ENCODE measurements around the gene CCDC81.
"Not testable (repeated sequence)": the region's sequence is repeated elsewhere in the genome, so short reads cannot be mapped to it uniquely, and the experiment has no call there.

Gene CCDC81

GRCh38 chr11:86398106-86398505, 23.4 kb downstream of the CCDC81 start:
- TF ChIP-seq, protein P1, sequence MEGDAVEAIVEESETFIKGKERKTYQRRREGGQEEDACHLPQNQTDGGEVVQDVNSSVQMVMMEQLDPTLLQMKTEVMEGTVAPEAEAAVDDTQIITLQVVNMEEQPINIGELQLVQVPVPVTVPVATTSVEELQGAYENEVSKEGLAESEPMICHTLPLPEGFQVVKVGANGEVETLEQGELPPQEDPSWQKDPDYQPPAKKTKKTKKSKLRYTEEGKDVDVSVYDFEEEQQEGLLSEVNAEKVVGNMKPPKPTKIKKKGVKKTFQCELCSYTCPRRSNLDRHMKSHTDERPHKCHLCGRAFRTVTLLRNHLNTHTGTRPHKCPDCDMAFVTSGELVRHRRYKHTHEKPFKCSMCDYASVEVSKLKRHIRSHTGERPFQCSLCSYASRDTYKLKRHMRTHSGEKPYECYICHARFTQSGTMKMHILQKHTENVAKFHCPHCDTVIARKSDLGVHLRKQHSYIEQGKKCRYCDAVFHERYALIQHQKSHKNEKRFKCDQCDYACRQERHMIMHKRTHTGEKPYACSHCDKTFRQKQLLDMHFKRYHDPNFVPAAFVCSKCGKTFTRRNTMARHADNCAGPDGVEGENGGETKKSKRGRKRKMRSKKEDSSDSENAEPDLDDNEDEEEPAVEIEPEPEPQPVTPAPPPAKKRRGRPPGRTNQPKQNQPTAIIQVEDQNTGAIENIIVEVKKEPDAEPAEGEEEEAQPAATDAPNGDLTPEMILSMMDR (IDR thresholded peaks at IDR 0.05; ENCODE audit: borderline replicate concordance, insufficient read depth, low read depth, low read length) = no peak

GRCh38 chr11:86403458-86403857, 28.8 kb downstream of the CCDC81 start:
- TF ChIP-seq, protein P1 (IDR thresholded peaks at IDR 0.05; ENCODE audit: borderline replicate concordance, insufficient read depth, low read depth, low read length) = no peak
- H3K4me3 ChIP-seq (ENCODE audit: low read depth, low read length) = no peak overlapping the region

More at GRCh38 chr11:86398106-86398505, 23.4 kb downstream of the CCDC81 start:
- no peak overlapping the region for H3K4me3 ChIP-seq (ENCODE audit: low read depth, low read length)

DNA sequence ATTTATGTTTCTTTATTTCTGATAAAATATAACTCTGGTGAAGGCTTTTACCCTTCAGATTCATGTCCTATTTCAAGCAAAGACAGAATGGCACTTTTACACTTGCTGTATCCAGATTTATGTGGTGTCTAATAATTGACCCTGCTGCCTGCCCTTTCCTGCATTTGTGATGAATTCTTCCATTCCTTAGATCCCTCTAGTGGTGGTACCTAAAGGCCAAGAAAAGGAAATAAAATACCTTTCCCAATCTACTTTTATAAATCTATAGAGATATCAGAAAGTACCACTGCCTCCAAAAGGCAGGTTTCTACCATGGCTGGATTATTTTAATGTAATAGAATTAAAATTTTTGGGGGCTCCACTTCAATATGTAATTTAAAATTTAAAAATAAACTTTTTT, 34.2 kb downstream of the CCDC81 start:
- TF ChIP-seq, protein P1 (IDR thresholded peaks at IDR 0.05; ENCODE audit: borderline replicate concordance, insufficient read depth, low read depth, low read length) = no peak
- H3K4me3 ChIP-seq (ENCODE audit: low read depth, low read length) = no peak overlapping the region

DNA sequence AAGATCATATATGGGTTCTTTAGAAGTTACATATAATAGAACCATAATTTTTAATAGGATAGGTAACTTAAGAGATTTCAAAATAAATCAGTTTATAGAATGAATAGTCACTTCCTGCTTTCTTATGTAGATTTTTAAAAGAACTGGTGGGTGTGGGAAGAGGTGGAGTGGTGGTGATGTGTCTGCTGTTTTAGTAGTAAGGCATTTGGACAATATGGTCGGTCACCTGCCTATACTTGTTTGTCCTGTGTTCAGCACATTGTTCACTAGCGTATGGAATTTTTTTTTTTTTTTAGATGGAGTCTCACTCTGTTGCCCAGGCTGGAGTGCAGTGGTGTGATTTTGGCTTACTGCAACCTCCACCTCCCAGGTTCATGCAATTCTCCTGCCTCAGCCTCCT, 39.3 kb downstream of the CCDC81 start:
- no peak overlapping the region for H3K4me3 ChIP-seq (ENCODE audit: low read depth, low read length)
- TF ChIP-seq, protein P1 (IDR thresholded peaks at IDR 0.05; ENCODE audit: borderline replicate concordance, insufficient read depth, low read depth, low read length) = no peak

DNA sequence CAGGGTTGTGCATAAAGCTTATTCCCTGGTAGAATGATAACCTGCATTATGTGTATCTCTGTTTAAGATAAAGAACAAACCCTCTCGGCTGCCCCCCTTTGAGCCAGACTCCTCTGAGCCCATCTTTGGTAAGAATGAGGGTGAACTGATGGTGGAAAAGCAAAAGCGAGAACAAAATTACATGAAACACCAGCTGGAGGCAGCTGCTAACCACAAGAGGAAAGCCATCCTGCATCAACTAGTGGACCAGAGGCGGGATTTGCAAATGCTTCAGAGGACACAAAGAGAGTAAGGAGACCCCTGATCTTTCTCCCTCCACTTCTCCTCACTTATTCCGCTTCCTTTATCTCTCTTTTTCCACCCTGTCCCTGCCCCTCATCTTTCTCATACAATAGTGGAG, 40.3 kb downstream of the CCDC81 start:
- H3K4me3 ChIP-seq (ENCODE audit: low read depth, low read length) = no peak overlapping the region
- TF ChIP-seq, protein P1 (IDR thresholded peaks at IDR 0.05; ENCODE audit: borderline replicate concordance, insufficient read depth, low read depth, low read length) = no peak

- no peak overlapping the region for H3K4me3 ChIP-seq (ENCODE audit: low read depth, low read length)
- TF ChIP-seq, protein P1 (IDR thresholded peaks at IDR 0.05; ENCODE audit: borderline replicate concordance, insufficient read depth, low read depth, low read length) = no peak
Measured at GRCh38 chr11:86416494-86416893, 41.8 kb downstream of the CCDC81 start.

DNA sequence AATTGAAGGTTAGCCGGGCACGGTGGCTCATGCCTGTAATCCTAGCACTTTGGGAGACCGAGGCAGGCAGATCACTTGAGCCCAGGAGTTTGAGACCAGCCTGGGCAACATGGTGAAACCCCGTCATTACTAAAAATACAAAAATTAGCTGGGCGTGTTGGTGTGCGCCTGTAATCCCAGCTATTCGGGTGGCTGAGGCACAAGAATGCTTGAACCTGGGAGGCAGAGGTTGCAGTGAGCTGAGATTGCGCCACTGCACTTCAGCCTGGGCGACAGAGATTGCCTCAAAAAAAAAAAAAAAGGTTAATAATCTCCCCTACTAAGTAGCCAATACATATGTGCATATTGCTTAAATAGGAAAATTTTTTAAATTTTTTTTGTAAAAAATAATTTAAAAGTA, 42.3 kb downstream of the CCDC81 start:
- not testable (repeated sequence) for H3K4me3 ChIP-seq (ENCODE audit: low read depth, low read length)

DNA sequence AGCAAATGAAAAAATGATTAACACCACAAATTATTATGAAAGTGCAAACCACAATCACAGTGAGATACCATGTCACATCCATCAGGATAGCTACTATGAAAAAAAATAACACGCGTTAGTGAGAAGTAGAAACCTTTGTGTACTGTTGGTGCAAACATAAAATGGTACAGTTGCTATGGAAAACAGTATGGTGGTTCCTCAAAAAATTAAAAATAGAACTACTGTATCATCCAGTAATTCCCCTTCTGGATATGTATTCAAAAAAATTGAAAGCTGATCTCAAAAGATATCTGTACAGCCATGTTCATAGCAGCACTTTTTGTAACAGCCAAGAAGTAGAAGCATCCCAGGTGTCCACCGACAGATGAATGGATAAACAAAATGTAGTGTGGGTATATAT, 43.4 kb downstream of the CCDC81 start:
- H3K4me3 ChIP-seq (ENCODE audit: low read depth, low read length) = no peak overlapping the region
- TF ChIP-seq, protein P1 (IDR thresholded peaks at IDR 0.05; ENCODE audit: borderline replicate concordance, insufficient read depth, low read depth, low read length) = no peak

Data from GM12875 (cell line).